GM19463 (cell line): ENCODE measurements around the gene BAD.

Experiments used
- ATAC-seq: cut with Tn5 transposase; IDR thresholded peaks from one replicate; pipeline ENCODE4 v1.9.1; 2021; ENCODE audit warnings: mild to moderate bottlenecking, moderate library complexity; ENCODE audit not compliant: unreplicated experiment

Gene BAD

GRCh38 chr11:64297699-64298358 is 13.4 kb upstream of the BAD start:
- ATAC-seq: no peak

GRCh38 chr11:64296830-64297698 is 12.6 kb upstream of the BAD start:
- ATAC-seq: no peak

- no peak for ATAC-seq
These were observed 11.8 kb upstream of the BAD start for GRCh38 chr11:64296236-64296635.

GRCh38 chr11:64295760-64296159 is 11.3 kb upstream of the BAD start:
- no peak for ATAC-seq

- ATAC-seq: no peak
These were observed 10.3 kb upstream of the BAD start for GRCh38 chr11:64294774-64295173.

- ATAC-seq: no peak
These were observed 8.2 kb upstream of the BAD start for GRCh38 chr11:64292460-64293254.

- no peak for ATAC-seq
These were observed 7.4 kb upstream of the BAD start for GRCh38 chr11:64291752-64292459.

GRCh38 chr11:64291262-64291751 is 6.8 kb upstream of the BAD start, which contains the start of gene KCNK4:
Gene KCNK4, plus strand, starts transcription at chr11:64291302. Its CDS starts 1,717 bp downstream, at chr11:64293019.
- no peak for ATAC-seq

- no peak for ATAC-seq
These were observed 6.1 kb upstream of the BAD start for GRCh38 chr11:64290352-64291261.

GRCh38 chr11:64289002-64289564 is 4.6 kb upstream of the BAD start:
- ATAC-seq: no peak

- no peak for ATAC-seq
These were observed 3.9 kb upstream of the BAD start for GRCh38 chr11:64288353-64288750.

- ATAC-seq: no peak
These were observed 3.3 kb upstream of the BAD start for GRCh38 chr11:64287676-64288352.

GRCh38 chr11:64286801-64287159 is 2.3 kb upstream of the BAD start:
- no peak for ATAC-seq

GRCh38 chr11:64285885-64286800 is 1.7 kb upstream of the BAD start:
- ATAC-seq: no peak

- peak; percentile 53 for ATAC-seq
These were observed 758 bp upstream of the BAD start, which contains the start of gene GPR137 for GRCh38 chr11:64284962-64285884. Gene GPR137, plus strand, starts transcription at chr11:64285848. Its CDS starts 677 bp downstream, at chr11:64286525.

- ATAC-seq: no peak
These were observed 1.4 kb downstream of the BAD start for GRCh38 chr11:64283092-64283491.
